ENCODE results near the gene LSMEM2.

LSMEM2 gene

GRCh38 chr3:50334339-50335075 lies 55.6 kb downstream of the LSMEM2 start:
- no peak for TF ChIP-seq CTCF (IDR thresholded peaks at IDR 0.05; ENCODE audit: low read depth, low read length)
- no peak overlapping the region; the same call in 1 of the 2 replicates for H3K4me3 ChIP-seq (ENCODE audit: low read depth, low read length)

- TF ChIP-seq CTCF (IDR thresholded peaks at IDR 0.05; ENCODE audit: low read depth, low read length): no peak
- peak overlapping the region; percentile 80 for H3K4me3 ChIP-seq (ENCODE audit: low read depth, low read length)
Measured at GRCh38 chr3:50336452-50337174, 57.7 kb downstream of the LSMEM2 start.

GRCh38 chr3:50337175-50337861 lies 58.4 kb downstream of the LSMEM2 start:
- no peak for TF ChIP-seq CTCF (IDR thresholded peaks at IDR 0.05; ENCODE audit: low read depth, low read length)
- peak overlapping the region; percentile 80 for H3K4me3 ChIP-seq (ENCODE audit: low read depth, low read length)

Measured in WI38 (cell line).